H1 (cell line): ENCODE measurements around the gene GABBR1. TPM values are rescaled to one million over a fixed set of nuclear protein-coding genes. Genes with fewer than 3 reads are reported as not detected.

ENCODE experiments used
- CTCF ChIA-PET: fragments of 300-600 bp; sonication (Branson Sonifier 250); formaldehyde crosslinking; loops from one replicate; lab custom pipeline; 2021; ENCODE audit not compliant: partially characterized antibody; lab: Charles Lee
- POLR2A ChIA-PET: fragments of 300-600 bp; sonication (Branson Sonifier 250); formaldehyde crosslinking; loops from one replicate; lab custom pipeline; 2021; ENCODE audit warnings: inconsistent platforms; ENCODE audit not compliant: partially characterized antibody; lab: Charles Lee
- DNase-seq, 2 experiments: peaks; one replicate each; pipeline versions ENCODE4 v3.0.0 to v3.0.0-alpha.2; 2010 to 2022; ENCODE audit warnings: low spot score in 2 of 2, low read depth in 1 of 2, mixed read lengths in 1 of 2
- FAIRE-seq: peaks from 2 replicates; lab custom pipeline; 2011; peaks lifted over from hg19 to GRCh38; lab: Jason Lieb, UNC
- H2AFZ ChIP-seq: 2 replicates; pipeline ENCODE4 v1.8.1; 2012; ENCODE audit warnings: low read length, inconsistent platforms
- H2AK5ac ChIP-seq: 2 replicates; pipeline ENCODE4 v1.6.1; 2013; ENCODE audit warnings: low read depth, low read length
- H2BK120ac ChIP-seq: replicated peaks from 2 replicates; pipeline ENCODE3; 2013; ENCODE audit warnings: low read depth, low read length, inconsistent platforms
- H2BK12ac ChIP-seq: 2 replicates; pipeline ENCODE4 v1.6.1; 2013; ENCODE audit warnings: low read depth, low read length
- H2BK15ac ChIP-seq: 2 replicates; pipeline ENCODE4 v1.6.1; 2013; ENCODE audit warnings: low read length
- H2BK20ac ChIP-seq: 2 replicates; pipeline ENCODE4 v1.6.1; 2013; ENCODE audit warnings: low read length
- H2BK5ac ChIP-seq: 2 replicates; pipeline ENCODE4 v1.6.1; 2013; ENCODE audit warnings: low read depth, low read length
- H3K14ac ChIP-seq: 2 replicates; pipeline ENCODE4 v1.6.1; 2013; ENCODE audit warnings: inconsistent platforms; ENCODE audit not compliant: insufficient read length
- H3K18ac ChIP-seq: 2 replicates; pipeline ENCODE4 v1.6.1; 2013; ENCODE audit warnings: low read length; ENCODE audit errors: extremely low read depth
- H3K23ac ChIP-seq: 2 replicates; pipeline ENCODE4 v1.6.1; 2013; ENCODE audit warnings: inconsistent platforms; ENCODE audit not compliant: insufficient read length
- H3K23me2 ChIP-seq: 2 replicates; pipeline ENCODE4 v1.6.1; 2013; ENCODE audit warnings: low read depth, low read length
- H3K27ac ChIP-seq: 2 replicates; pipeline ENCODE4 v1.6.1; 2011; ENCODE audit warnings: low read depth, low read length, inconsistent platforms
- H3K27me3 ChIP-seq, 4 experiments: replicated peaks in 1 of 4; 1 replicate in 1 of 4; 2 replicates in 3 of 4; pipeline versions ENCODE4 v1.6.1 to v1.8.1; 2011 to 2013; ENCODE audit warnings: low read length in 3 of 4, mild to moderate bottlenecking in 3 of 4, inconsistent platforms in 2 of 4, mixed read lengths in 2 of 4, moderate library complexity in 1 of 4; ENCODE audit not compliant: control insufficient read depth in 3 of 4, insufficient read depth in 3 of 4; ENCODE audit errors: extremely low read depth in 1 of 4
- H3K36me3 ChIP-seq, 4 experiments: 2 replicates each; pipeline versions ENCODE4 v1.6.1 to v1.8.1; 2011 to 2013; ENCODE audit warnings: mild to moderate bottlenecking in 4 of 4, low read length in 3 of 4, moderate library complexity in 2 of 4, control low read depth in 1 of 4, inconsistent platforms in 1 of 4; ENCODE audit not compliant: insufficient read depth in 4 of 4, control insufficient read depth in 2 of 4
- H3K4ac ChIP-seq: replicated peaks from 2 replicates; pipeline ENCODE3; 2013; ENCODE audit warnings: low read length, low read depth, mixed read lengths, inconsistent platforms; ENCODE audit not compliant: insufficient read length
- H3K4me1 ChIP-seq, 4 experiments: replicated peaks in 1 of 4; 1 replicate in 1 of 4; 2 replicates in 3 of 4; pipeline versions ENCODE4 v1.6.1 to v1.8.1; 2011 to 2013; ENCODE audit warnings: low read length in 3 of 4, inconsistent platforms in 2 of 4, mixed read lengths in 1 of 4; ENCODE audit not compliant: insufficient read depth in 4 of 4, control insufficient read depth in 3 of 4
- H3K4me2 ChIP-seq, 2 experiments: 2 replicates each; pipeline versions ENCODE4 v1.6.1 to v1.8.1; 2011 to 2013; ENCODE audit warnings: low read depth in 2 of 2, low read length in 2 of 2, control low read depth in 1 of 2, inconsistent platforms in 1 of 2, mild to moderate bottlenecking in 1 of 2; ENCODE audit not compliant: insufficient read depth in 1 of 2
- H3K4me3 ChIP-seq, 4 experiments: fragments of 200-600, 300-600 bp in 1 of 4; sonication (generic), shearing (Covaris generic), sonication (Bioruptor Twin) in 1 of 4; 2 replicates each; pipeline versions ENCODE4 v1.5.1 to v1.8.1; 2011 to 2016; ENCODE audit warnings: low read length in 4 of 4, low read depth in 3 of 4, control low read depth in 2 of 4, inconsistent platforms in 2 of 4, mild to moderate bottlenecking in 2 of 4, mixed read lengths in 1 of 4, moderate library complexity in 1 of 4; ENCODE audit not compliant: insufficient read depth in 2 of 4; ENCODE audit errors: extremely low read depth in 1 of 4
- H3K56ac ChIP-seq: replicated peaks from 2 replicates; pipeline ENCODE3; 2013; ENCODE audit warnings: low read depth, mild to moderate bottlenecking, mixed read lengths, low read length, inconsistent platforms; ENCODE audit not compliant: insufficient read length
- H3K79me1 ChIP-seq: 2 replicates; pipeline ENCODE4 v1.6.1; 2013; ENCODE audit warnings: low read depth, low read length, control low read depth
- H3K79me2 ChIP-seq, 2 experiments: 2 replicates each; pipeline versions ENCODE4 v1.6.1 to v1.8.1; 2012 to 2013; ENCODE audit warnings: low read length in 2 of 2, mild to moderate bottlenecking in 2 of 2, inconsistent platforms in 1 of 2; ENCODE audit not compliant: insufficient read depth in 2 of 2, control insufficient read depth in 1 of 2
- H3K9ac ChIP-seq, 4 experiments: replicated peaks in 1 of 4; 1 replicate in 1 of 4; 2 replicates in 3 of 4; pipeline versions ENCODE4 v1.6.1 to v1.8.1; 2011 to 2013; ENCODE audit warnings: low read depth in 3 of 4, low read length in 3 of 4, control low read depth in 2 of 4, mild to moderate bottlenecking in 2 of 4, moderate library complexity in 2 of 4, inconsistent platforms in 1 of 4; ENCODE audit errors: extremely low read depth in 1 of 4
- H3K9me3 ChIP-seq, 2 experiments: 2 replicates each; pipeline versions ENCODE4 v1.6.1 to v1.8.1; 2012 to 2013; ENCODE audit warnings: mild to moderate bottlenecking in 2 of 2, moderate library complexity in 2 of 2, control low read depth in 1 of 2, inconsistent platforms in 1 of 2, low read depth in 1 of 2, low read length in 1 of 2, mixed read lengths in 1 of 2; ENCODE audit not compliant: insufficient read depth in 2 of 2
- H4K20me1 ChIP-seq, 2 experiments: replicated peaks in 1 of 2; 2 replicates each; pipeline versions ENCODE3 to v1.8.1; 2011 to 2013; ENCODE audit warnings: inconsistent platforms in 2 of 2, low read length in 2 of 2, mild to moderate bottlenecking in 1 of 2; ENCODE audit not compliant: insufficient read depth in 2 of 2, control insufficient read depth in 1 of 2
- H4K5ac ChIP-seq: 2 replicates; pipeline ENCODE4 v1.6.1; 2013; ENCODE audit warnings: low read length, low read depth, mixed read lengths, inconsistent platforms; ENCODE audit not compliant: insufficient read length
- H4K8ac ChIP-seq: 2 replicates; pipeline ENCODE4 v1.8.0; 2013; ENCODE audit warnings: mild to moderate bottlenecking, moderate library complexity, low read length, inconsistent platforms; ENCODE audit not compliant: insufficient read depth; ENCODE audit errors: extremely low read depth
- H4K91ac ChIP-seq: replicated peaks from 2 replicates; pipeline ENCODE3; 2013; ENCODE audit warnings: low read length, mixed read lengths, inconsistent platforms; ENCODE audit not compliant: insufficient read length
- BACH1 ChIP-seq: IDR thresholded peaks from 2 replicates; pipeline ENCODE4 v1.6.1; 2012; ENCODE audit warnings: low read length, improper control_type of control experiment
- WGBS, 2 experiments: shearing (Covaris generic) in 1 of 2; methylation state at CpG; one replicate each; pipeline versions ENCODE4 v1.1.6 to v1.1.7; 2013 to 2015; ENCODE audit warnings: low lambda C conversion rate in 2 of 2, mixed read lengths in 2 of 2, inconsistent platforms in 1 of 2, low coverage in 1 of 2, missing lambda C conversion rate in 1 of 2; ENCODE audit not compliant: insufficient replicate concordance in 2 of 2, insufficient coverage in 1 of 2, insufficient read length in 1 of 2; ENCODE audit errors: extremely low coverage in 1 of 2, missing lambda C conversion rate in 1 of 2; 5-methylcytosine and 5-hydroxymethylcytosine counted together
- polyA plus RNA-seq, 7 experiments: library from polyadenylated mRNA; depleted of rRNA in 3 of 7; stranded (reverse) in 5 of 7; unstranded in 2 of 7; fragments of >200 nt in 5 of 7; fragments of 200-250 nt in 2 of 7; gene quantifications; 1 replicate in 5 of 7; 2 replicates in 1 of 7; 4 replicates in 1 of 7; pipeline versions ENCODE4 v1.2.1 to v1.2.3, GENCODE V29; 2011 to 2013; ENCODE audit warnings: missing spikeins in 2 of 7, mixed read lengths in 2 of 7
- total RNA-seq: library from RNA; stranded (reverse); fragmentation: NEBNext Ultra II Directional; extraction: Animal tissue kit (Norgen Biotek cat#: 25700); gene quantifications from 2 replicates; pipeline ENCODE4 v1.2.1, GENCODE V29; 2021

GABBR1 gene
- total and polyA plus RNA-seq, 2 of the 8 experiments (the other 6 are each of a cell fraction or from before 2014, with no cell fraction given) = 75.9 to 78.3 TPM

DNA sequence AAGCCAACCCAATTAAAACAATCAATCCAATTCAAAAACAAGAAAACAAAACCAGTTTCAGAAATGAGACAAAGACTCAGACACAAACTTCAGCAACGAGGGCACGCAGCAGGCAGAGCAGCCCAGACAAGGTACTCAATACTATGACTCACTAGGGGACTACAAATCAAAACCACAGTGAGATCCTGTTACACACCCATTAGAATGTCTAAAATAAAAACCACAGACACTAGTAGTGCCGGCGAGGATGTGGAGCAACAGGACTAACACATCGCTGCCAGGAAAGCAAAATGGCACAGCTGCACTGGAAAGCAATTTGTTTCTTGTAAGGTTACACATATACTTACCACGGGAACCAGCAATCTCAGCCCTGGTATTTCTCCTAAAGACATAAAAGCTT, 116.9 kb downstream of the GABBR1 start:
- no peak for FAIRE-seq
- H3K56ac ChIP-seq = no peak overlapping the region
- no peak for TF ChIP-seq BACH1

More for the DNA sequence above, 116.9 kb downstream of the GABBR1 start:
- Histone ChIP-seq H4K8ac (no peak overlapping the region), H2AK5ac (no peak overlapping the region), H3K4me2 (no peak overlapping the region), H2BK15ac (no peak overlapping the region), H3K36me3 (no peaks in the 10 kb centered on the region), H3K4me1 (no peaks in the 10 kb centered on the region), H3K79me1 (no peaks in the 10 kb centered on the region), H2BK120ac (no peak overlapping the region), H4K20me1 (no peaks in the 10 kb centered on the region), H3K9me3 (no peaks in the 10 kb centered on the region), H3K79me2 (no peaks in the 10 kb centered on the region), H3K14ac (no peak overlapping the region), H3K18ac (no peak overlapping the region), H4K91ac (no peak overlapping the region), H3K27me3 (no peaks in the 10 kb centered on the region; a peak in 1 of 7 replicates), H3K23me2 (no peaks in the 10 kb centered on the region), H2BK20ac (no peak overlapping the region), H2AFZ (no peak overlapping the region), H3K23ac (no peak overlapping the region), H2BK12ac (no peak overlapping the region), H3K4me3 (no peak overlapping the region), H3K9ac (no peak overlapping the region), H3K4ac (no peak overlapping the region), H4K5ac (no peak overlapping the region), H2BK5ac (no peak overlapping the region), H3K27ac (no peak overlapping the region)
- WGBS, 2 experiments = 91% methylated on average over 6 of the region's 6 CpGs; no CpG with 5 or more reads in 1 of the 2 experiments
- ChIA-PET POLR2A (interaction anchor here (0.6 to 1.4 kb wide), 2 partner anchors 9 to 165 kb away, joined by 3 read pairs; no protein-coding TSS in a partner anchor), CTCF (interaction anchor here (0.7 to 2.2 kb wide), 5 partner anchors 9 to 441 kb away, joined by 3 to 8 read pairs (median 4); no protein-coding TSS in a partner anchor)
- DNase-seq = no peak
